H1 (cell line): ENCODE measurements around the gene ASPHD2. TPM values are rescaled to one million over a fixed set of nuclear protein-coding genes. Genes with fewer than 3 reads are reported as not detected.

Source experiments
- CTCF ChIA-PET: fragments of 300-600 bp; sonication (Branson Sonifier 250); formaldehyde crosslinking; loops from one replicate; lab custom pipeline; 2021; ENCODE audit not compliant: partially characterized antibody; lab: Charles Lee
- POLR2A ChIA-PET: fragments of 300-600 bp; sonication (Branson Sonifier 250); formaldehyde crosslinking; loops from one replicate; lab custom pipeline; 2021; ENCODE audit warnings: inconsistent platforms; ENCODE audit not compliant: partially characterized antibody; lab: Charles Lee
- DNase-seq, 2 experiments: peaks; one replicate each; pipeline versions ENCODE4 v3.0.0 to v3.0.0-alpha.2; 2010 to 2022; ENCODE audit warnings: low spot score in 2 of 2, low read depth in 1 of 2, mixed read lengths in 1 of 2
- FAIRE-seq: peaks from 2 replicates; lab custom pipeline; 2011; peaks lifted over from hg19 to GRCh38; lab: Jason Lieb, UNC
- H2AFZ ChIP-seq: 2 replicates; pipeline ENCODE4 v1.8.1; 2012; ENCODE audit warnings: low read length, inconsistent platforms
- H2AK5ac ChIP-seq: 2 replicates; pipeline ENCODE4 v1.6.1; 2013; ENCODE audit warnings: low read depth, low read length
- H2BK120ac ChIP-seq: replicated peaks from 2 replicates; pipeline ENCODE3; 2013; ENCODE audit warnings: low read depth, low read length, inconsistent platforms
- H2BK12ac ChIP-seq: 2 replicates; pipeline ENCODE4 v1.6.1; 2013; ENCODE audit warnings: low read depth, low read length
- H2BK15ac ChIP-seq: 2 replicates; pipeline ENCODE4 v1.6.1; 2013; ENCODE audit warnings: low read length
- H2BK20ac ChIP-seq: 2 replicates; pipeline ENCODE4 v1.6.1; 2013; ENCODE audit warnings: low read length
- H2BK5ac ChIP-seq: 2 replicates; pipeline ENCODE4 v1.6.1; 2013; ENCODE audit warnings: low read depth, low read length
- H3K14ac ChIP-seq: 2 replicates; pipeline ENCODE4 v1.6.1; 2013; ENCODE audit warnings: inconsistent platforms; ENCODE audit not compliant: insufficient read length
- H3K18ac ChIP-seq: 2 replicates; pipeline ENCODE4 v1.6.1; 2013; ENCODE audit warnings: low read length; ENCODE audit errors: extremely low read depth
- H3K23ac ChIP-seq: 2 replicates; pipeline ENCODE4 v1.6.1; 2013; ENCODE audit warnings: inconsistent platforms; ENCODE audit not compliant: insufficient read length
- H3K23me2 ChIP-seq: 2 replicates; pipeline ENCODE4 v1.6.1; 2013; ENCODE audit warnings: low read depth, low read length
- H3K27ac ChIP-seq: 2 replicates; pipeline ENCODE4 v1.6.1; 2011; ENCODE audit warnings: low read depth, low read length, inconsistent platforms
- H3K27me3 ChIP-seq, 4 experiments: replicated peaks in 1 of 4; 1 replicate in 1 of 4; 2 replicates in 3 of 4; pipeline versions ENCODE4 v1.6.1 to v1.8.1; 2011 to 2013; ENCODE audit warnings: low read length in 3 of 4, mild to moderate bottlenecking in 3 of 4, inconsistent platforms in 2 of 4, mixed read lengths in 2 of 4, moderate library complexity in 1 of 4; ENCODE audit not compliant: control insufficient read depth in 3 of 4, insufficient read depth in 3 of 4; ENCODE audit errors: extremely low read depth in 1 of 4
- H3K36me3 ChIP-seq, 4 experiments: 2 replicates each; pipeline versions ENCODE4 v1.6.1 to v1.8.1; 2011 to 2013; ENCODE audit warnings: mild to moderate bottlenecking in 4 of 4, low read length in 3 of 4, moderate library complexity in 2 of 4, control low read depth in 1 of 4, inconsistent platforms in 1 of 4; ENCODE audit not compliant: insufficient read depth in 4 of 4, control insufficient read depth in 2 of 4
- H3K4ac ChIP-seq: replicated peaks from 2 replicates; pipeline ENCODE3; 2013; ENCODE audit warnings: low read length, low read depth, mixed read lengths, inconsistent platforms; ENCODE audit not compliant: insufficient read length
- H3K4me1 ChIP-seq, 4 experiments: replicated peaks in 1 of 4; 1 replicate in 1 of 4; 2 replicates in 3 of 4; pipeline versions ENCODE4 v1.6.1 to v1.8.1; 2011 to 2013; ENCODE audit warnings: low read length in 3 of 4, inconsistent platforms in 2 of 4, mixed read lengths in 1 of 4; ENCODE audit not compliant: insufficient read depth in 4 of 4, control insufficient read depth in 3 of 4
- H3K4me2 ChIP-seq, 2 experiments: 2 replicates each; pipeline versions ENCODE4 v1.6.1 to v1.8.1; 2011 to 2013; ENCODE audit warnings: low read depth in 2 of 2, low read length in 2 of 2, control low read depth in 1 of 2, inconsistent platforms in 1 of 2, mild to moderate bottlenecking in 1 of 2; ENCODE audit not compliant: insufficient read depth in 1 of 2
- H3K4me3 ChIP-seq, 4 experiments: fragments of 200-600, 300-600 bp in 1 of 4; sonication (generic), shearing (Covaris generic), sonication (Bioruptor Twin) in 1 of 4; 2 replicates each; pipeline versions ENCODE4 v1.5.1 to v1.8.1; 2011 to 2016; ENCODE audit warnings: low read length in 4 of 4, low read depth in 3 of 4, control low read depth in 2 of 4, inconsistent platforms in 2 of 4, mild to moderate bottlenecking in 2 of 4, mixed read lengths in 1 of 4, moderate library complexity in 1 of 4; ENCODE audit not compliant: insufficient read depth in 2 of 4; ENCODE audit errors: extremely low read depth in 1 of 4
- H3K56ac ChIP-seq: replicated peaks from 2 replicates; pipeline ENCODE3; 2013; ENCODE audit warnings: low read depth, mild to moderate bottlenecking, mixed read lengths, low read length, inconsistent platforms; ENCODE audit not compliant: insufficient read length
- H3K79me1 ChIP-seq: 2 replicates; pipeline ENCODE4 v1.6.1; 2013; ENCODE audit warnings: low read depth, low read length, control low read depth
- H3K79me2 ChIP-seq, 2 experiments: 2 replicates each; pipeline versions ENCODE4 v1.6.1 to v1.8.1; 2012 to 2013; ENCODE audit warnings: low read length in 2 of 2, mild to moderate bottlenecking in 2 of 2, inconsistent platforms in 1 of 2; ENCODE audit not compliant: insufficient read depth in 2 of 2, control insufficient read depth in 1 of 2
- H3K9ac ChIP-seq, 4 experiments: replicated peaks in 1 of 4; 1 replicate in 1 of 4; 2 replicates in 3 of 4; pipeline versions ENCODE4 v1.6.1 to v1.8.1; 2011 to 2013; ENCODE audit warnings: low read depth in 3 of 4, low read length in 3 of 4, control low read depth in 2 of 4, mild to moderate bottlenecking in 2 of 4, moderate library complexity in 2 of 4, inconsistent platforms in 1 of 4; ENCODE audit errors: extremely low read depth in 1 of 4
- H3K9me3 ChIP-seq, 2 experiments: 2 replicates each; pipeline versions ENCODE4 v1.6.1 to v1.8.1; 2012 to 2013; ENCODE audit warnings: mild to moderate bottlenecking in 2 of 2, moderate library complexity in 2 of 2, control low read depth in 1 of 2, inconsistent platforms in 1 of 2, low read depth in 1 of 2, low read length in 1 of 2, mixed read lengths in 1 of 2; ENCODE audit not compliant: insufficient read depth in 2 of 2
- H4K20me1 ChIP-seq, 2 experiments: replicated peaks in 1 of 2; 2 replicates each; pipeline versions ENCODE3 to v1.8.1; 2011 to 2013; ENCODE audit warnings: inconsistent platforms in 2 of 2, low read length in 2 of 2, mild to moderate bottlenecking in 1 of 2; ENCODE audit not compliant: insufficient read depth in 2 of 2, control insufficient read depth in 1 of 2
- H4K5ac ChIP-seq: 2 replicates; pipeline ENCODE4 v1.6.1; 2013; ENCODE audit warnings: low read length, low read depth, mixed read lengths, inconsistent platforms; ENCODE audit not compliant: insufficient read length
- H4K8ac ChIP-seq: 2 replicates; pipeline ENCODE4 v1.8.0; 2013; ENCODE audit warnings: mild to moderate bottlenecking, moderate library complexity, low read length, inconsistent platforms; ENCODE audit not compliant: insufficient read depth; ENCODE audit errors: extremely low read depth
- H4K91ac ChIP-seq: replicated peaks from 2 replicates; pipeline ENCODE3; 2013; ENCODE audit warnings: low read length, mixed read lengths, inconsistent platforms; ENCODE audit not compliant: insufficient read length
- BACH1 ChIP-seq: IDR thresholded peaks from 2 replicates; pipeline ENCODE4 v1.6.1; 2012; ENCODE audit warnings: low read length, improper control_type of control experiment
- FOSL1 ChIP-seq: IDR thresholded peaks from 2 replicates; pipeline ENCODE4 v1.6.1; 2011; ENCODE audit warnings: mild to moderate bottlenecking, low read depth, low read length, moderate library complexity; ENCODE audit not compliant: insufficient read depth
- MAFK ChIP-seq: IDR thresholded peaks from 2 replicates; pipeline ENCODE4 v1.6.1; 2012; ENCODE audit warnings: low read depth, mild to moderate bottlenecking, improper control_type of control experiment, low read length
- NANOG ChIP-seq: IDR thresholded peaks from 2 replicates; pipeline ENCODE4 v1.6.1; 2011; ENCODE audit warnings: low read length, low read depth, mild to moderate bottlenecking, inconsistent platforms; ENCODE audit not compliant: insufficient read depth, poor library complexity, severe bottlenecking
- NRF1 ChIP-seq: IDR thresholded peaks from 2 replicates; pipeline ENCODE4 v1.6.1; 2011; ENCODE audit warnings: mild to moderate bottlenecking, low read depth, low read length, improper control_type of control experiment
- SIX5 ChIP-seq: IDR thresholded peaks from 2 replicates; pipeline ENCODE4 v1.6.1; 2011; ENCODE audit warnings: mild to moderate bottlenecking, low read depth, low read length
- TAF1 ChIP-seq: IDR thresholded peaks from 2 replicates; pipeline ENCODE4 v1.6.1; 2011; ENCODE audit warnings: mild to moderate bottlenecking, low read depth, low read length
- YY1 ChIP-seq: IDR thresholded peaks from 2 replicates; pipeline ENCODE4 v1.6.1; 2011; ENCODE audit warnings: low read depth, mild to moderate bottlenecking, low read length
- WGBS, 2 experiments: shearing (Covaris generic) in 1 of 2; methylation state at CpG; one replicate each; pipeline versions ENCODE4 v1.1.6 to v1.1.7; 2013 to 2015; ENCODE audit warnings: low lambda C conversion rate in 2 of 2, mixed read lengths in 2 of 2, inconsistent platforms in 1 of 2, low coverage in 1 of 2, missing lambda C conversion rate in 1 of 2; ENCODE audit not compliant: insufficient replicate concordance in 2 of 2, insufficient coverage in 1 of 2, insufficient read length in 1 of 2; ENCODE audit errors: extremely low coverage in 1 of 2, missing lambda C conversion rate in 1 of 2; 5-methylcytosine and 5-hydroxymethylcytosine counted together
- polyA plus RNA-seq, 7 experiments: library from polyadenylated mRNA; depleted of rRNA in 3 of 7; stranded (reverse) in 5 of 7; unstranded in 2 of 7; fragments of >200 nt in 5 of 7; fragments of 200-250 nt in 2 of 7; gene quantifications; 1 replicate in 5 of 7; 2 replicates in 1 of 7; 4 replicates in 1 of 7; pipeline versions ENCODE4 v1.2.1 to v1.2.3, GENCODE V29; 2011 to 2013; ENCODE audit warnings: missing spikeins in 2 of 7, mixed read lengths in 2 of 7
- total RNA-seq: library from RNA; stranded (reverse); fragmentation: NEBNext Ultra II Directional; extraction: Animal tissue kit (Norgen Biotek cat#: 25700); gene quantifications from 2 replicates; pipeline ENCODE4 v1.2.1, GENCODE V29; 2021
- TF ChIP-seq, protein P1 (sequence below): IDR thresholded peaks from 2 replicates; pipeline ENCODE4 v1.6.1; 2012; ENCODE audit warnings: low read length, inconsistent platforms
- TF ChIP-seq, protein P2 (sequence below): IDR thresholded peaks from 2 replicates; pipeline ENCODE4 v1.6.1; 2012; ENCODE audit warnings: inconsistent platforms

Gene ASPHD2
- total and polyA plus RNA-seq, 2 of the 8 experiments (the other 6 are each of a cell fraction or from before 2014, with no cell fraction given) = 7.2 to 11.0 TPM

- H4K20me1 ChIP-seq = peaks cover 5 to 9% of the 10 kb centered on the region in 2 experiments
- no peak overlapping the region for H2AFZ ChIP-seq
- H3K23ac ChIP-seq = no peak overlapping the region
- FAIRE-seq (no peak), DNase-seq (no peak)
- no peak overlapping the region for H4K5ac ChIP-seq
- H3K23me2 ChIP-seq = no peaks in the 10 kb centered on the region
- H4K8ac ChIP-seq = no peak overlapping the region
- H3K9me3 ChIP-seq = no peaks in the 10 kb centered on the region
- H3K14ac ChIP-seq = no peak overlapping the region
- POLR2A ChIA-PET = interaction anchor here (1.2 to 1.5 kb wide), 3 partner anchors 21 to 97 kb away, joined by 3 to 4 read pairs (median 3); partner anchors contain the start of genes HPS4 and SRRD
- H3K4me3 ChIP-seq = no peak overlapping the region
- no peak overlapping the region for H3K4ac ChIP-seq
- H2BK120ac ChIP-seq = no peak overlapping the region
- H3K79me1 ChIP-seq = 0 out of 2 replicates have a peak, but pooled peaks cover 2% of the 10 kb centered on the region
- no peak overlapping the region for H3K18ac ChIP-seq
- H3K79me2 ChIP-seq = peaks cover 0 to 2% of the 10 kb centered on the region in 2 experiments; a peak in 1 of 4 replicates
- no peak overlapping the region for H3K56ac ChIP-seq
- H3K36me3 ChIP-seq = peaks cover 14 to 65% (median 44%) of the 10 kb centered on the region in 4 experiments
- no peak overlapping the region for H3K9ac ChIP-seq
- H2AK5ac ChIP-seq = no peak overlapping the region
- no peaks in the 10 kb centered on the region for H3K27me3 ChIP-seq
- no peak overlapping the region for H2BK15ac ChIP-seq
- 90% methylated on average over 5 of the region's 5 CpGs; no CpG with 5 or more reads in 1 of the 2 experiments for WGBS, 2 experiments
- no peak overlapping the region for H2BK5ac ChIP-seq
- H4K91ac ChIP-seq = no peak overlapping the region
- CTCF ChIA-PET = interaction anchor here (0.7 to 7.8 kb wide), 24 partner anchors 9 to 125 kb away, joined by 3 to 98 read pairs (median 8); partner anchors contain the start of genes HPS4 and SRRD
- no peak overlapping the region for H3K27ac ChIP-seq
- no peak overlapping the region for H2BK20ac ChIP-seq
- H2BK12ac ChIP-seq = no peak overlapping the region
- no peak overlapping the region for H3K4me2 ChIP-seq
- no peaks in the 10 kb centered on the region for H3K4me1 ChIP-seq
- TF ChIP-seq MAFK (no peak), NANOG (no peak), NRF1 (no peak), YY1 (no peak), BACH1 (no peak), FOSL1 (no peak), SIX5 (no peak), TAF1 (no peak)
- TF ChIP-seq, protein P1, sequence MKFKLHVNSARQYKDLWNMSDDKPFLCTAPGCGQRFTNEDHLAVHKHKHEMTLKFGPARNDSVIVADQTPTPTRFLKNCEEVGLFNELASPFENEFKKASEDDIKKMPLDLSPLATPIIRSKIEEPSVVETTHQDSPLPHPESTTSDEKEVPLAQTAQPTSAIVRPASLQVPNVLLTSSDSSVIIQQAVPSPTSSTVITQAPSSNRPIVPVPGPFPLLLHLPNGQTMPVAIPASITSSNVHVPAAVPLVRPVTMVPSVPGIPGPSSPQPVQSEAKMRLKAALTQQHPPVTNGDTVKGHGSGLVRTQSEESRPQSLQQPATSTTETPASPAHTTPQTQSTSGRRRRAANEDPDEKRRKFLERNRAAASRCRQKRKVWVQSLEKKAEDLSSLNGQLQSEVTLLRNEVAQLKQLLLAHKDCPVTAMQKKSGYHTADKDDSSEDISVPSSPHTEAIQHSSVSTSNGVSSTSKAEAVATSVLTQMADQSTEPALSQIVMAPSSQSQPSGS = no peak
- TF ChIP-seq, protein P2, sequence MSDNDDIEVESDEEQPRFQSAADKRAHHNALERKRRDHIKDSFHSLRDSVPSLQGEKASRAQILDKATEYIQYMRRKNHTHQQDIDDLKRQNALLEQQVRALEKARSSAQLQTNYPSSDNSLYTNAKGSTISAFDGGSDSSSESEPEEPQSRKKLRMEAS = no peak
These were observed 33.0 kb downstream of the ASPHD2 start for GRCh38 chr22:26462051-26462450.
